NCI-H524 (cell line): Measurements from ENCODE around the gene EIF1.
"Not testable (repeated sequence)": the region's sequence is repeated elsewhere in the genome, so short reads cannot be mapped to it uniquely, and the experiment has no call there.

Experiments used
- DNase-seq, 2 experiments: peaks; one replicate each; lab custom pipeline; 2025; lab: John Stamatoyannopoulos, UW

Gene EIF1

GRCh38 chr17:41700843-41701242, 12.2 kb downstream of the EIF1 start:
- not testable (repeated sequence) for DNase-seq

- no peak for DNase-seq
These were observed 14.0 kb downstream of the EIF1 start for GRCh38 chr17:41702712-41703111.

- no peak for DNase-seq
These were observed 16.7 kb downstream of the EIF1 start for GRCh38 chr17:41705271-41705991.

- no peak for DNase-seq
These were observed 19.4 kb downstream of the EIF1 start for GRCh38 chr17:41707803-41708669.

- DNase-seq, result peak; percentile 54 to 64
These were observed 21.9 kb downstream of the EIF1 start for GRCh38 chr17:41710472-41711090.

- DNase-seq, result no peak
These were observed 23.1 kb downstream of the EIF1 start, which contains the start of gene GAST for GRCh38 chr17:41711669-41712400. Gene GAST (plus strand): TSS chr17:41712331. CDS start chr17:41715437, 3,106 bp downstream.

- DNase-seq, result no peak
These were observed 29.0 kb downstream of the EIF1 start for GRCh38 chr17:41717408-41718286.

GRCh38 chr17:41718287-41718645, 29.6 kb downstream of the EIF1 start:
- DNase-seq, result no peak

- no peak for DNase-seq
These were observed 33.5 kb downstream of the EIF1 start for GRCh38 chr17:41722231-41722630.

GRCh38 chr17:41723801-41724475, 35.3 kb downstream of the EIF1 start:
- no peak for DNase-seq

- DNase-seq, result peak in 1 of 2 experiments; percentile 28
These were observed 35.9 kb downstream of the EIF1 start for GRCh38 chr17:41724476-41725050.

- no peak for DNase-seq
These were observed 36.4 kb downstream of the EIF1 start for GRCh38 chr17:41725134-41725533.

- DNase-seq, result no peak
These were observed 39.4 kb downstream of the EIF1 start for GRCh38 chr17:41728056-41728455.

GRCh38 chr17:41730479-41730878, 41.8 kb downstream of the EIF1 start:
- DNase-seq, result no peak

- no peak for DNase-seq
These were observed 43.2 kb downstream of the EIF1 start for GRCh38 chr17:41731836-41732235.

GRCh38 chr17:41733348-41734138, 44.9 kb downstream of the EIF1 start:
- DNase-seq, result peak; percentile 35 to 71

- DNase-seq, result peak in 1 of 2 experiments; percentile 45
These were observed 45.7 kb downstream of the EIF1 start, which contains the start of gene HAP1 for GRCh38 chr17:41734139-41734948. Gene HAP1 (minus strand): TSS chr17:41734643. CDS start chr17:41734634, 9 bp downstream.

GRCh38 chr17:41734949-41735313, 46.2 kb downstream of the EIF1 start:
- peak in 1 of 2 experiments; percentile 45 for DNase-seq
